ENCODE measurements around the gene AMZ1. TPM values are rescaled to one million over a fixed set of nuclear protein-coding genes. Genes with fewer than 3 reads are reported as not detected.

AMZ1 gene
- total and polyA plus RNA-seq, 10 of the 15 experiments (the other 5 are each of a cell fraction or from before 2014, with no cell fraction given): 0.02 to 2.0 (median 0.69) TPM

GRCh38 chr7:2698581-2699288 lies 10.7 kb downstream of the AMZ1 start (continued):
- TF ChIP-seq, protein P1, sequence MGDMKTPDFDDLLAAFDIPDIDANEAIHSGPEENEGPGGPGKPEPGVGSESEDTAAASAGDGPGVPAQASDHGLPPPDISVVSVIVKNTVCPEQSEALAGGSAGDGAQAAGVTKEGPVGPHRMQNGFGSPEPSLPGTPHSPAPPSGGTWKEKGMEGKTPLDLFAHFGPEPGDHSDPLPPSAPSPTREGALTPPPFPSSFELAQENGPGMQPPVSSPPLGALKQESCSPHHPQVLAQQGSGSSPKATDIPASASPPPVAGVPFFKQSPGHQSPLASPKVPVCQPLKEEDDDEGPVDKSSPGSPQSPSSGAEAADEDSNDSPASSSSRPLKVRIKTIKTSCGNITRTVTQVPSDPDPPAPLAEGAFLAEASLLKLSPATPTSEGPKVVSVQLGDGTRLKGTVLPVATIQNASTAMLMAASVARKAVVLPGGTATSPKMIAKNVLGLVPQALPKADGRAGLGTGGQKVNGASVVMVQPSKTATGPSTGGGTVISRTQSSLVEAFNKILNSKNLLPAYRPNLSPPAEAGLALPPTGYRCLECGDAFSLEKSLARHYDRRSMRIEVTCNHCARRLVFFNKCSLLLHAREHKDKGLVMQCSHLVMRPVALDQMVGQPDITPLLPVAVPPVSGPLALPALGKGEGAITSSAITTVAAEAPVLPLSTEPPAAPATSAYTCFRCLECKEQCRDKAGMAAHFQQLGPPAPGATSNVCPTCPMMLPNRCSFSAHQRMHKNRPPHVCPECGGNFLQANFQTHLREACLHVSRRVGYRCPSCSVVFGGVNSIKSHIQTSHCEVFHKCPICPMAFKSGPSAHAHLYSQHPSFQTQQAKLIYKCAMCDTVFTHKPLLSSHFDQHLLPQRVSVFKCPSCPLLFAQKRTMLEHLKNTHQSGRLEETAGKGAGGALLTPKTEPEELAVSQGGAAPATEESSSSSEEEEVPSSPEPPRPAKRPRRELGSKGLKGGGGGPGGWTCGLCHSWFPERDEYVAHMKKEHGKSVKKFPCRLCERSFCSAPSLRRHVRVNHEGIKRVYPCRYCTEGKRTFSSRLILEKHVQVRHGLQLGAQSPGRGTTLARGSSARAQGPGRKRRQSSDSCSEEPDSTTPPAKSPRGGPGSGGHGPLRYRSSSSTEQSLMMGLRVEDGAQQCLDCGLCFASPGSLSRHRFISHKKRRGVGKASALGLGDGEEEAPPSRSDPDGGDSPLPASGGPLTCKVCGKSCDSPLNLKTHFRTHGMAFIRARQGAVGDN (IDR thresholded peaks at IDR 0.05): 0 out of 2 replicates have a peak, but pooled peaks have one; percentile 25
- TF ChIP-seq NR2C2 (IDR thresholded peaks at IDR 0.05; ENCODE audit: borderline replicate concordance, control insufficient read depth, insufficient read length, low read depth) (no peak), ZNF24 (IDR thresholded peaks at IDR 0.05) (no peak), CBX3 (IDR thresholded peaks at IDR 0.05; ENCODE audit: borderline replicate concordance, low read depth) (no peak), FOS (IDR thresholded peaks at IDR 0.05; ENCODE audit: borderline replicate concordance, extremely low read depth, insufficient read length) (no peak), PKNOX1 (IDR thresholded peaks at IDR 0.05) (peak; percentile 65), CREB1 (IDR thresholded peaks at IDR 0.05; ENCODE audit: low read depth) (peak; percentile 72; the same call in 1 of the 2 replicates), ZNF592 (IDR thresholded peaks at IDR 0.05) (no peak), USF2 (IDR thresholded peaks at IDR 0.05; ENCODE audit: borderline replicate concordance, low read depth, low read length) (no peak), KDM1A (IDR thresholded peaks at IDR 0.05; ENCODE audit: borderline replicate concordance) (no peak)
- TF ChIP-seq, protein P2, sequence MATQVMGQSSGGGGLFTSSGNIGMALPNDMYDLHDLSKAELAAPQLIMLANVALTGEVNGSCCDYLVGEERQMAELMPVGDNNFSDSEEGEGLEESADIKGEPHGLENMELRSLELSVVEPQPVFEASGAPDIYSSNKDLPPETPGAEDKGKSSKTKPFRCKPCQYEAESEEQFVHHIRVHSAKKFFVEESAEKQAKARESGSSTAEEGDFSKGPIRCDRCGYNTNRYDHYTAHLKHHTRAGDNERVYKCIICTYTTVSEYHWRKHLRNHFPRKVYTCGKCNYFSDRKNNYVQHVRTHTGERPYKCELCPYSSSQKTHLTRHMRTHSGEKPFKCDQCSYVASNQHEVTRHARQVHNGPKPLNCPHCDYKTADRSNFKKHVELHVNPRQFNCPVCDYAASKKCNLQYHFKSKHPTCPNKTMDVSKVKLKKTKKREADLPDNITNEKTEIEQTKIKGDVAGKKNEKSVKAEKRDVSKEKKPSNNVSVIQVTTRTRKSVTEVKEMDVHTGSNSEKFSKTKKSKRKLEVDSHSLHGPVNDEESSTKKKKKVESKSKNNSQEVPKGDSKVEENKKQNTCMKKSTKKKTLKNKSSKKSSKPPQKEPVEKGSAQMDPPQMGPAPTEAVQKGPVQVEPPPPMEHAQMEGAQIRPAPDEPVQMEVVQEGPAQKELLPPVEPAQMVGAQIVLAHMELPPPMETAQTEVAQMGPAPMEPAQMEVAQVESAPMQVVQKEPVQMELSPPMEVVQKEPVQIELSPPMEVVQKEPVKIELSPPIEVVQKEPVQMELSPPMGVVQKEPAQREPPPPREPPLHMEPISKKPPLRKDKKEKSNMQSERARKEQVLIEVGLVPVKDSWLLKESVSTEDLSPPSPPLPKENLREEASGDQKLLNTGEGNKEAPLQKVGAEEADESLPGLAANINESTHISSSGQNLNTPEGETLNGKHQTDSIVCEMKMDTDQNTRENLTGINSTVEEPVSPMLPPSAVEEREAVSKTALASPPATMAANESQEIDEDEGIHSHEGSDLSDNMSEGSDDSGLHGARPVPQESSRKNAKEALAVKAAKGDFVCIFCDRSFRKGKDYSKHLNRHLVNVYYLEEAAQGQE (IDR thresholded peaks at IDR 0.05; ENCODE audit: low read depth, low read length): no peak
- TF ChIP-seq, protein P3, sequence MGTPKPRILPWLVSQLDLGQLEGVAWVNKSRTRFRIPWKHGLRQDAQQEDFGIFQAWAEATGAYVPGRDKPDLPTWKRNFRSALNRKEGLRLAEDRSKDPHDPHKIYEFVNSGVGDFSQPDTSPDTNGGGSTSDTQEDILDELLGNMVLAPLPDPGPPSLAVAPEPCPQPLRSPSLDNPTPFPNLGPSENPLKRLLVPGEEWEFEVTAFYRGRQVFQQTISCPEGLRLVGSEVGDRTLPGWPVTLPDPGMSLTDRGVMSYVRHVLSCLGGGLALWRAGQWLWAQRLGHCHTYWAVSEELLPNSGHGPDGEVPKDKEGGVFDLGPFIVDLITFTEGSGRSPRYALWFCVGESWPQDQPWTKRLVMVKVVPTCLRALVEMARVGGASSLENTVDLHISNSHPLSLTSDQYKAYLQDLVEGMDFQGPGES (IDR thresholded peaks at IDR 0.05): no peak

Data from GM12878 (cell line).